GM19035 (cell line): ENCODE results near the gene SACM1L.
"Not testable (repeated sequence)": the region's sequence is repeated elsewhere in the genome, so short reads cannot be mapped to it uniquely, and the experiment has no call there.

Experiments used
- ATAC-seq: cut with Tn5 transposase; IDR thresholded peaks from one replicate; pipeline ENCODE4 v1.9.1; 2021; ENCODE audit not compliant: unreplicated experiment

The SACM1L gene

GRCh38 chr3:45741247-45741646 is 52.1 kb downstream of the SACM1L start:
- no peak for ATAC-seq

GRCh38 chr3:45741742-45742460 is 52.7 kb downstream of the SACM1L start:
- no peak for ATAC-seq

GRCh38 chr3:45742461-45743089 is 53.4 kb downstream of the SACM1L start:
- no peak for ATAC-seq

- no peak for ATAC-seq
These were observed 57.1 kb downstream of the SACM1L start for GRCh38 chr3:45746165-45746776.

GRCh38 chr3:45746777-45747622 is 57.8 kb downstream of the SACM1L start:
- ATAC-seq = no peak

GRCh38 chr3:45748068-45748467 is 58.9 kb downstream of the SACM1L start:
- no peak for ATAC-seq

- ATAC-seq = not testable (repeated sequence)
These were observed 59.9 kb downstream of the SACM1L start for GRCh38 chr3:45749036-45749600.

- no peak for ATAC-seq
These were observed 60.7 kb downstream of the SACM1L start for GRCh38 chr3:45749880-45750279.

- ATAC-seq = no peak
These were observed 62.5 kb downstream of the SACM1L start for GRCh38 chr3:45751537-45752242.

GRCh38 chr3:45753095-45753494 is 63.9 kb downstream of the SACM1L start:
- no peak for ATAC-seq

GRCh38 chr3:45754461-45754860 is 65.3 kb downstream of the SACM1L start:
- no peak for ATAC-seq

- ATAC-seq = no peak
These were observed 66.9 kb downstream of the SACM1L start for GRCh38 chr3:45756055-45756454.

- ATAC-seq = not testable (repeated sequence)
These were observed 67.9 kb downstream of the SACM1L start for GRCh38 chr3:45757141-45757540.

- ATAC-seq = no peak
These were observed 69.7 kb downstream of the SACM1L start for GRCh38 chr3:45758871-45759270.

- no peak for ATAC-seq
These were observed 70.7 kb downstream of the SACM1L start for GRCh38 chr3:45759851-45760250.

GRCh38 chr3:45760878-45761711 is 71.9 kb downstream of the SACM1L start:
- no peak for ATAC-seq

GRCh38 chr3:45761831-45762230 is 72.6 kb downstream of the SACM1L start:
- ATAC-seq = no peak

- ATAC-seq = no peak
These were observed 73.6 kb downstream of the SACM1L start for GRCh38 chr3:45762647-45763302.

GRCh38 chr3:45763303-45763675 is 74.1 kb downstream of the SACM1L start:
- no peak for ATAC-seq
